Stimulated activated CD4-positive, alpha-beta T cell treated with anti-CD3 and anti-CD28 coated beads, Interleukin-15, amount 100 ng/mL, for 48 hours (primary cell): Measurements from ENCODE around the gene COMMD3.
"Not testable (repeated sequence)": the region's sequence is repeated elsewhere in the genome, so short reads cannot be mapped to it uniquely, and the experiment has no call there.

Experiments
- DNase-seq, 2 donors: peaks; one replicate each; pipeline ENCODE4 v3.0.0-alpha.2; 2020; ENCODE audit warnings: low read depth in 2 of 2

The COMMD3 gene

GRCh38 chr10:22316286-22317075, at the start of gene COMMD3:
TSS of gene COMMD3 (plus strand) at chr10:22316388. CDS start at chr10:22316418, 30 bp downstream.
- DNase-seq = peak in 1 of 2 donors; percentile 68

- DNase-seq = no peak
Measured at GRCh38 chr10:22268503-22268902, 47.7 kb upstream of the COMMD3 start.

GRCh38 chr10:22271786-22272185, 44.4 kb upstream of the COMMD3 start:
- peak in 1 of 2 donors; percentile 15 for DNase-seq

- no peak for DNase-seq
Measured at GRCh38 chr10:22278441-22278782, 37.8 kb upstream of the COMMD3 start.

- DNase-seq = no peak
Measured at GRCh38 chr10:22280078-22280477, 36.1 kb upstream of the COMMD3 start.

GRCh38 chr10:22285130-22285529, 31.1 kb upstream of the COMMD3 start:
- no peak for DNase-seq

GRCh38 chr10:22293747-22294404, 22.3 kb upstream of the COMMD3 start:
- DNase-seq = no peak

- DNase-seq = no peak
Measured at GRCh38 chr10:22294694-22295093, 21.5 kb upstream of the COMMD3 start.

- no peak for DNase-seq
Measured at GRCh38 chr10:22301193-22301592, 15.0 kb upstream of the COMMD3 start.

- DNase-seq = no peak
Measured at GRCh38 chr10:22303461-22303860, 12.7 kb upstream of the COMMD3 start.

GRCh38 chr10:22305721-22306120, 10.5 kb upstream of the COMMD3 start:
- DNase-seq = no peak

GRCh38 chr10:22308390-22308789, 7.8 kb upstream of the COMMD3 start:
- DNase-seq = peak in 1 of 2 donors; percentile 7

- DNase-seq = no peak
Measured at GRCh38 chr10:22309180-22310000, 6.8 kb upstream of the COMMD3 start.

- DNase-seq = not testable (repeated sequence)
Measured at GRCh38 chr10:22310012-22310411, 6.2 kb upstream of the COMMD3 start.

- DNase-seq = no peak
Measured at GRCh38 chr10:22310928-22311327, 5.3 kb upstream of the COMMD3 start.

GRCh38 chr10:22314852-22315251, 1.3 kb upstream of the COMMD3 start:
- no peak for DNase-seq

GRCh38 chr10:22315455-22316285, 518 bp upstream of the COMMD3 start:
- no peak for DNase-seq

GRCh38 chr10:22317076-22317370, 835 bp downstream of the COMMD3 start:
- no peak for DNase-seq

GRCh38 chr10:22317771-22318565, 1.8 kb downstream of the COMMD3 start:
- no peak for DNase-seq

- DNase-seq = no peak
Measured at GRCh38 chr10:22318772-22319171, 2.6 kb downstream of the COMMD3 start.

GRCh38 chr10:22319547-22319979, 3.4 kb downstream of the COMMD3 start:
- DNase-seq = no peak
